HG03442 (cell line): Measurements from ENCODE around the gene BCL6B.
"Not testable (repeated sequence)": the region's sequence is repeated elsewhere in the genome, so short reads cannot be mapped to it uniquely, and the experiment has no call there.

Source experiments
- ATAC-seq: cut with Tn5 transposase; IDR thresholded peaks from one replicate; pipeline ENCODE4 v1.9.1; 2021; ENCODE audit warnings: mild to moderate bottlenecking, moderate library complexity; ENCODE audit not compliant: unreplicated experiment

The BCL6B gene

DNA sequence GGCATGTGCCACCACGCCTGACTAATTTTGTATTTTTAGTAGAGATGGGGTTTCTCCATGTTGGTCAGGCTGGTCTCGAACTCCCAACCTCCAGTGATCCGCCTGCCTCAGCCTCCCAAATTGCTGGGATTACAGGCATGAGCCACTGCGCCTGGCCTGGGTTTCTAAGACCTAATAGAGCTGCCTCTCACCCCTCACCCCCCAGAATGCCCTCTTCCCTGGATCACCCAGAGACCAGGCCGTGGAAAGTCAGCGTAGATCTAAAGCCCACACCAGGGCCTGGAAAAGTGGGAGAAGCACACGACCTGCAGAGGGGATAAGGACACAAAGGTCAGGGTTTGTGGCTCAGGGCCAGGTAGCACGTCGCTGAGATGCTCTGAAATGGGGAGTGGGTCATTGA lies 27.7 kb downstream of the BCL6B start:
- not testable (repeated sequence) for ATAC-seq

DNA sequence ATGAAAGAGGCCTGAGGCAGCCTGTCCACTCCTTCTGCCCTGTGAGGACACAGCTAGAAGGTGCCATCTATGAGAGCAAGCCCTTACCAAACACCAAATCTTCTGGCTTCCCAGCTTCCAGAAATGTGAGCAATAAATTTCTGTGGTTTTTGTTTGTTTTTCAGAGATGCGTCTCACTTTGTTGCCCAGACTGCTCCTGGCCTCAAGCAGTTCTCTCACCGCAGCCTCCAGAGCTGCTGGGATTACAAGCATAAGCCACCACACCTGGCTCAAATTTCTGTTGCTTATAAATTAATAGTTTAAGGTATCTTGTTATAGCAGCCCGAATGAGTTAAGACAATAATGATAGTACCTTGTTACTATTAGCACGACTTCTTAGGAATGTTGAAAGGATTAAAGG lies 33.5 kb downstream of the BCL6B start:
- no peak for ATAC-seq

DNA sequence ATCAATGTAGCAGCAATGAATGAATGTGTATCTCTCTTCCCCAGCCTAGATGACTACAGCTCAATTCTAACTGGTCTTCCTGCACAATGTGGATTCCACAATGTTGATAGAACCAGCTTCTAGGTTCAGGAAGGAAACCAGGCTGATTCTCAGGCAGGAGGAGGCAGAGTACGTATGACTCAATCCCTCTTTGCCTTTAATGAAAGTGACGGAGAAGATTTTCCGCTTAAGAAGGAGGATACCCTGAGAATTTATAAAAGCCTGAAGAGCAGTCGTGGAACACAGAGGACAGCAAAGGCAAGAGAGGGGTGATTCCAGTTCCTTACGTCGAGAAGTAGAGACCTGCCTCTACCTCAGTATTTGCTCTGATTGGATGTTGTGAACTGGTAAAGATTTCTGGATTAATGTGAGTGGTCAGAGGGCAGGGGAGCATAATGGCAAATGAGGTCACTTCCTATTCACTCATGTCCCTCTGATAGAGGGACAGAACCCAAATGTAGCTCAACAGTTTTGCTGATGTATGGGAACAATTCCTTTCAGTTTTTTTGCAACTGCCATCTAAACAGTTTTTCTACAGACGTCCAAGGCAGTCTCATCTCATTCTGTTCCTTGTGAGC lies 36.1 kb downstream of the BCL6B start:
- ATAC-seq = no peak

DNA sequence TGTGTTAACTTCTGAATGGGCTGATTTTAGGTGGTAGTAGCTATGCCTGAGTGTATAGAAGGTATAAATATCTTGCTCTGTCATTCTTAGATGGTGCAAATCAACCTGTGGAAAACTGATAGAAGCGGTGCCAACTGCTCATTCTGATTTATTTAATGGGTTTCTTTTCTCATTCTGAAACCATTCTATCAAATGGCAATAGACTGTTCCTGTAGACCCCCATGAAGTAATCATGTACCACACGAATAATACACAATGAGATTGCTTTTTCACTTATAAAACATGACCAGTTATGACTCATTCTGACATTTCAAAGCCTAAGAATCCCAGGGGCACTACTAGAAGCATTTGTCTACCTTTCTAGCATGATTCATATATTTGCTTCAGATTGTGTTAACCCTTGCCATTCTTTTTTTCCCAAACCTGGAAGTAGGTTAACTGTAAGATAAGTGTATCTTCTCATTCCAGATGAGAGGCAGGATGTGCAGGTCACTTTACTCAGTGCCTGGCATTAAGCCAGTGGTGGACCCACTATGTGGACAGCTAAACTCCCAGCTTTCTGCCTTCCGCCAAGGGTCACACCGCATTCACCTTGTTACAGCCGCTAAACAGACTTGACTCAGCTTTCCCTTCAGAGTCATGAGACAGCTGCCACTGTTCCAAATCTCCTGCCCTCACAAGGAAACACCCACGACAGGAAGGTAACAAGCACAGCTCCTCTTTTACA lies 37.5 kb downstream of the BCL6B start:
- ATAC-seq = no peak

DNA sequence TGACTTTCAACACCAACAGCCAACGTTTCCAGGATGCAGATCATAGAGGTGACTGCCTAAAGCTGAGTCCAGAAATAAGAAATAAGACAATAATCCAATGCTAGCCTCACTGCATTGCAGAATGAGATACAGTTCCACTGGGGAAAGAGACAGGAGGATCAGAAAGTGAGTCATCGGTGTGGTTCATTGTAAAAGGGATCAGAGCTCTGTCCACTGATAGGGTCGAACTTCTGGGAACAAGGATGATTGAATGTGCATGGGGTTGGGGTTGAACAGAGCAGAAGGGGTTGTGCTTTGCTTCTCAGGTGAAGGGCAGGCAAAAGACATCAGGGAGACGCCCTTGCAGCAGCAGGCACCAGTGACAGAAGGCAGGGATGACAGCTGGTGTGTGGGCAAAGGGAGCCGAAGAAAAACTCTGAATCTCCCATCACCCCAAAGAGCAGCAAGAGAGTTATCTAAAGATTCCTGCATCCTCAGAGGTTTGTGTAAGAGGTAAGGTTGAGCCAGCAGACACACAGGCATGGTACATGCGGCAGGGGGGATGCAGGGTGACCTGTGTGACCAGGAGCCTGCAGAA lies 40.8 kb downstream of the BCL6B start:
- ATAC-seq = no peak

DNA sequence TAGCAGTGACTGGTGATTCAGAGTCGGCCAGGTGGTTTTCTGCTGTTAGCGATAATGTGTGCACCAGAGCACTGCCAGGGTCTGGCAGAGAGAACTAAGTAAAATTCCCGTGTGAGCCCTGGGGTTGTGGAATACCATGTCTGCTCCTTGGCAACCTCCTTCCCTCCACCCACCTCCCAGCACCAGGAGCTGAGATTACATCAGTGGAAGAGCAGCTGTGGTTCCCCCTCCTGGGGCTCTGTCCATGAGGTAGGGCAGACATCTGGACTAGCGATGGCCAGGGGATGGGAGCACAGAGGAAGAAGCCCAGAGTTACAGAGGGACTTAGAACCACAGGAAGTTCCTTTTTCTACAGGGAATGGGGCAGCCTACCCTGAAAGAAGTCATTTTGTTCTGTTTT lies 41.4 kb downstream of the BCL6B start:
- ATAC-seq = no peak

DNA sequence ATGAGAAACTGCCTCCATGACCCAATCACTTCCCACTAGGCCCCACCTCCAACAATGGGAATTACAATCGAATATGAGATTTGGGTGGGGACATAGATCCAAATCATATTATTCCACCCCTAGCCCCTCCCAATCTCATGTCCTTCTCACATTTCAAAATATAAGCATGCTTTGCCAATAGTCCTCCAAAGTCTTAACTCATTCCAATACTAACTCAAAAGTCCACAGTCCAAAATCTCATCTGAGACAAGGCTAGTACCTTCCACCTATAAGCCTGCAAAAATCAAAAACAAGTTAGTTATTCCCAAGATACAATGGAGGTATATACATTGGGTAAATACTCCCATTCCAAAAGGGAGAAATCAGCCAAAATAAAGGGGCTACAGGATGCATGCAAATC lies 44.3 kb downstream of the BCL6B start:
- ATAC-seq = no peak

DNA sequence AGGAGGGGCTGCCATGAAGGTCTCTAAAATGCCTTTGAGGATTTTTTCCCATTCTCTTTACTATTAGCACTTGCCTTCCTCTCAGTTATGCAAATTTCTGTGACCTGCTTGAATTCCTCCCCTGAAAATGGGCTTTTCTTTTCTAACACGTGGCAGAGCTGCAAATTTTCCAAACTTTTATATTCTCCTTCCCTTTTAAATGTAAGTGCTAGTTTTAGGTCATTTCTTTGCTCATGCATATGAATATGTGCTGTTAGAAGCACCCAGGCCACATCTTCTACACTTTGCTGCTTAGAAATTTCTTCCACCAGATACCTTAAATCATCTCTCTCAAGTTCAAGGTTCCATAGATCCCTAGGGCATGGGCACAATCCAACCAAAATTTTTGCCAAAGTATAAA lies 45.4 kb downstream of the BCL6B start:
- ATAC-seq = no peak

DNA sequence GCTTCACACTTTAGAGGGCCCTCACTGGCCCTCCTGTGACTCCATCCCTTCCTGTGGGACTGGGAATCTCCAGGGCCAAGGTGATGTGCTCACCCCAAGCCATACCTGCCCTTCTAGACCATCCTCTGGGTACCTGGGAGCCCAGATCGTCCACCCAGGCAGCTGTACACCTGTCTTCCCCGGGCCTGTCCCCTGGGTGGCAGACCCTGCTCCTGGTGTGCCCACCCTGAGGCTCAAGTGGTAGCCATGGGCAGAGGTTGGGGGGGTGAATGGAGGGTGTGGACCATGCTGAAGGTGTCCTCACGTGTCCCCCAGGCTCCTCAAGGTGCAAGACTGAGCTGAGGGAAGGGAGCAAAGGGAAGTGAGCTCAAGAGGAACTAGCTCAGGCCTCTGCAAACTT lies 47.9 kb downstream of the BCL6B start:
- no peak for ATAC-seq

DNA sequence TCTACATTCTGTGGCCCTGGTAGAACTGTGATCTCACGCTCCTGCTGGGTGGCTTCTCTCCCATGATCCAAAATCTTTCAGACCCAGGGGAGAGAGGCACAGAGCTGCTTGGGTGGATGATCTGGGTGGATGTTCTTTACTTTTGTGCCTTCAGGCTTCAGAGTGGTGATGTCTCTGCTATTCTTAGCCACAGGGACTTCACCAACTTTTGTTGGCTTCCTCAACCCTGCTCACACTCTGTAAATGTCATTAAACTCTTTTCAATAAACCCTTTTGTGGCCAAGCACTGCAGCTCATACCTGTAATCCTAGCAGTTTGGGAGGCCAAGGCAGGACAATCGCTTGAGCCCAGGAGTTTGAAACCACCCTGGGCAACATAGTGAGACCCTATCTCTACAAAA lies 49.6 kb downstream of the BCL6B start:
- no peak for ATAC-seq

DNA sequence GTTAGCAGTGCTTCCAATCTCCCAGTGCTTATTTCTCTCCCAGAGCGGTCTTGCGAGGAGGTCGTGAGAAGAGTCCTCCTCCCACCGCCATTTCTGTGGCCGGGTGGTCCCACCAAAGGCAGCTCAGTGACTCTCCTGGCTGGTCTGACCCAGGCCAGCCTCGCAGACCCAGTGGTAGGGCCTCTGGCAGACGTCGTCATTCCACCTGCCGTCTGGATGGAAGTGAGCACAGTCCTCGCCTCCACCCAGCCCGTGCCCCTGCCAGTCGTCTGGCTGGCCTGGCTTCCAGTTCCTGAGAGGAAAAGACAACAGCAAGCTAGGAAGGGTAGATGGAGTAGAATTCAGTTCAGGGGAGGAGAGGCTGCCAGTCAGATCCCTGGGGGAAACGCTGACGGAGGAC lies 52.1 kb downstream of the BCL6B start:
- ATAC-seq = no peak

DNA sequence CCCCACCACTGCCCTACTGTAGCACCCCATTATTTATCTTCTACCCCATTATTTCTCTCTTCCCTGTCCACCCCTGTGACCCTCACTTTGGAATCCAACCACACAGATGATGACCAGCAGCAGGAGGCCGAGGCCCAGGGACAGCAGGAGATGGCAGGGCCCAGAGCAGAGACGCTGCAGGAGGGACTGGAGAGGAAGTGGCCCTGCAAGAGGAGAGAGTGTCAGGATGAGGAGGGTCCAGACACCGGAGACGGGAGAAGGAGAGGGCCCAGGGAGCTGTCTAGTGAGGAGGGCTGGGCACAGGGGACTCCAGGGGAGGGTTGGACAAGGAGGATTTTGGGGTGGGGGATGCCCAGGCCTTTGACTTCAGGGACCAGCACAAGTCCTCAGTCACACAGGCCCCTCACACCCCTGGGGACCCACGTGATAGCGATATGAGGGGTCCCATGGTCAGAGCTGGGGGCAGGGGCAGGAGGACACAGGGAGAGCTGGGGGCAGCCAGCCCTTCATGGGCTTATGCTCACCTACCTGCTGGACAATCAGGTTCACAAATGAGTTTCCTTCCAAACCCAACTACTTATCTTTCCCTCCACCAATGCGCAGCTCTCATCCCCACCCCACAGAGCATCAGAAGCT lies 55.2 kb downstream of the BCL6B start:
- ATAC-seq = no peak

DNA sequence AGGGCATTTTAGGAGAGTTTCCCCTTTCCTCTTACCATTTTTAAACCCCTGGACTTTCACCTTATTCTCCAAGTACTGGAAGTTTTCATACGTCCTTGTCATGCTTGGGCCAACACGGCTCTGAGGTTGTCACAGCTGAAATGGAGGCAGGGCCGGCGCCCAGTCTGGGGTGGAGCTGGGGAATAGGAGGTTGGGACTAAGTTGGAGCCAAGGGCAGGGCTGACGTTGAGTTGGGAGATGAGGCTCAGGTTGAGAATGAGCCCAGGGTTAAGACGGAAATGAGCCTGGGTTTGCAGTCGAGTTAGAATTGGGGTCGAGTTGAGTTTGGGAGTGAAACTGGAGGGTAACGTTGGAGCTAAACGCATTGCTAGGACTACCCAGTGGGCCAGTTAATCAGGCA lies 55.9 kb downstream of the BCL6B start:
- ATAC-seq = no peak
